Suprapubic skin (tissue), 4 donors: Measurements from ENCODE around the gene HPX. TPM values are rescaled to one million over a fixed set of nuclear protein-coding genes. Genes with fewer than 3 reads are reported as not detected.

Source experiments
- DNase-seq, 2 donors: peaks; one replicate each; pipeline ENCODE4 v3.0.0-alpha.2; 2019; ENCODE audit warnings: low spot score in 2 of 2
- H3K27ac ChIP-seq: fragments of 200-600 bp; sonication (generic); one replicate; pipeline ENCODE4 v1.5.1; 2019
- H3K27me3 ChIP-seq: fragments of 200-600 bp; sonication (generic); one replicate; pipeline ENCODE4 v1.5.1; 2019
- H3K36me3 ChIP-seq: fragments of 200-600 bp; sonication (generic); one replicate; pipeline ENCODE4 v1.5.1; 2019
- H3K4me1 ChIP-seq: fragments of 200-600 bp; sonication (generic); one replicate; pipeline ENCODE4 v1.5.1; 2019
- H3K4me3 ChIP-seq: fragments of 200-600 bp; sonication (generic); one replicate; pipeline ENCODE4 v1.5.1; 2019; ENCODE audit warnings: mild to moderate bottlenecking
- H3K9me3 ChIP-seq: fragments of 200-600 bp; sonication (generic); one replicate; pipeline ENCODE4 v1.5.1; 2019
- EP300 ChIP-seq: sonication (generic); formaldehyde crosslinking; IDR thresholded peaks from one replicate; pipeline ENCODE4 v1.6.1; 2017; ENCODE audit warnings: antibody characterized with exemption
- POLR2A ChIP-seq, 2 donors: fragments of 450-650 bp; IDR thresholded peaks; one replicate each; pipeline ENCODE4 v1.6.1; 2017; ENCODE audit warnings: antibody characterized with exemption in 2 of 2, mild to moderate bottlenecking in 2 of 2, moderate library complexity in 2 of 2
- POLR2AphosphoS5 ChIP-seq, 3 donors: sonication (generic); formaldehyde crosslinking; IDR thresholded peaks; one replicate each; pipeline ENCODE4 v1.6.1; 2017; ENCODE audit warnings: antibody characterized with exemption in 3 of 3
- WGBS: methylation state at CpG from one replicate; pipeline ENCODE4 v1.1.5; 2018; 5-methylcytosine and 5-hydroxymethylcytosine counted together
- total RNA-seq, 4 donors: library from RNA; depleted of rRNA; stranded (reverse); fragments of >200 nt; gene quantifications; one replicate each; pipeline ENCODE4 v1.1.0, GENCODE V29; 2016
- TF ChIP-seq, protein P1 (sequence below), 2 donors: fragments of 200-600 bp in 1 of 2; fragments of 450-650 bp in 1 of 2; sonication (generic) in 1 of 2; IDR thresholded peaks; one replicate each; pipeline ENCODE4 v1.5.1; 2016 to 2019; ENCODE audit warnings: antibody characterized with exemption in 2 of 2, mild to moderate bottlenecking in 1 of 2, moderate library complexity in 1 of 2

The HPX gene
- total RNA-seq, 4 donors from 2014 or later, result 0.47 to 15.5 (median 1.3) TPM

DNA sequence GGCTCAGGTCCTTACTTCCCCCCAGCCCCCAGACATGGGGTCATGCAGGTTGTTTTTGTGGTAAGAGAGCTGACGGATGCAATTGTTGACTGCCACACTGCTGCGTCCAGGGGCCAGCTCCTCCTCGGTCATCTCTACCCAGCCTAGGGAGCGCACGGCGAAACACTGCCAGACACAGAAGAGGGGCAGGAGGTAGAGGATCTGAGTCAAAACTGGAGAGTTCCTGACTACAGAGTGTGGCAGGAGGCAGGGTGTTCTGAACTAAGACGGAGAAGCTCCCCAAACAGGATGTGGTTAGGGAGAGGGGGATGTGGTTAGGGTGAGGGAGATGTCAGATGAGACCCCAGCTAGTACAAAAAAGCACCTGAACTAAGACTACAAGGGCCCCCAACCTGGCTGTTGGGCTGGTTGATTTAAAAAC lies 38.2 kb downstream of the HPX start:
- no peak overlapping the region for H3K4me3 ChIP-seq
- 82% methylated on average over 7 of the region's 7 CpGs for WGBS
- TF ChIP-seq, protein P1, sequence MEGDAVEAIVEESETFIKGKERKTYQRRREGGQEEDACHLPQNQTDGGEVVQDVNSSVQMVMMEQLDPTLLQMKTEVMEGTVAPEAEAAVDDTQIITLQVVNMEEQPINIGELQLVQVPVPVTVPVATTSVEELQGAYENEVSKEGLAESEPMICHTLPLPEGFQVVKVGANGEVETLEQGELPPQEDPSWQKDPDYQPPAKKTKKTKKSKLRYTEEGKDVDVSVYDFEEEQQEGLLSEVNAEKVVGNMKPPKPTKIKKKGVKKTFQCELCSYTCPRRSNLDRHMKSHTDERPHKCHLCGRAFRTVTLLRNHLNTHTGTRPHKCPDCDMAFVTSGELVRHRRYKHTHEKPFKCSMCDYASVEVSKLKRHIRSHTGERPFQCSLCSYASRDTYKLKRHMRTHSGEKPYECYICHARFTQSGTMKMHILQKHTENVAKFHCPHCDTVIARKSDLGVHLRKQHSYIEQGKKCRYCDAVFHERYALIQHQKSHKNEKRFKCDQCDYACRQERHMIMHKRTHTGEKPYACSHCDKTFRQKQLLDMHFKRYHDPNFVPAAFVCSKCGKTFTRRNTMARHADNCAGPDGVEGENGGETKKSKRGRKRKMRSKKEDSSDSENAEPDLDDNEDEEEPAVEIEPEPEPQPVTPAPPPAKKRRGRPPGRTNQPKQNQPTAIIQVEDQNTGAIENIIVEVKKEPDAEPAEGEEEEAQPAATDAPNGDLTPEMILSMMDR (IDR thresholded peaks at IDR 0.05), result no peak
- TF ChIP-seq POLR2AphosphoS5 (IDR thresholded peaks at IDR 0.05) (no peak), EP300 (no peak), POLR2A (IDR thresholded peaks at IDR 0.05) (no peak)
- no peaks in the 10 kb centered on the region for H3K4me1 ChIP-seq
- H3K27ac ChIP-seq, result no peak overlapping the region
- H3K27me3 ChIP-seq, result no peaks in the 10 kb centered on the region
- H3K36me3 ChIP-seq, result peaks cover 28% of the 10 kb centered on the region
- no peaks in the 10 kb centered on the region for H3K9me3 ChIP-seq
- no peak for DNase-seq

DNA sequence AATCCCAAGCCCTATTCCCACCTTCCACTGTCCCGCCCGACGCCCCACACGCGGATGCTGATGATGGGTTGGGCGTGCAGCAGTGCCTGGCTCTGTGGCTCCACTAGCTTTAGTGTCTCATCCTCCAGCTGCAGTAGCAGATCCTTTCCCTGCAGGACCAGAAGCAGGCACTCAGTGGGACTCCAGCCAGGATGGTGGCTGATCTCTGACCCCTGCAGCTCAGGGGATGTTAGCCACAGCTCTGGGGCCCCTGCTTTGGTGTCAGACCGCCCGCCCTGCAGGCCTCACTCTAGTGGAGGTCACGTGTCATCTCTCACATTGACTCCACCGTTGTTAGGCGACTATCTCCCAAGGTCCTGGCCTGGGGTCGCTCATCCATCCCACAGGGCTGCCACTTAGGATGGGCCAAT lies 38.7 kb downstream of the HPX start:
- no peaks in the 10 kb centered on the region for H3K9me3 ChIP-seq
- no peak overlapping the region for H3K4me3 ChIP-seq
- no peaks in the 10 kb centered on the region for H3K4me1 ChIP-seq
- H3K27me3 ChIP-seq, result no peaks in the 10 kb centered on the region
- no peak overlapping the region for H3K27ac ChIP-seq
- no peak for DNase-seq
- 95% methylated on average over 12 of the region's 12 CpGs for WGBS
- no peak for TF ChIP-seq POLR2AphosphoS5 (IDR thresholded peaks at IDR 0.05)
- TF ChIP-seq POLR2A (IDR thresholded peaks at IDR 0.05), result no peak
- TF ChIP-seq EP300, result no peak
- TF ChIP-seq, protein P1 (IDR thresholded peaks at IDR 0.05), result no peak
- peaks cover 28% of the 10 kb centered on the region for H3K36me3 ChIP-seq

DNA sequence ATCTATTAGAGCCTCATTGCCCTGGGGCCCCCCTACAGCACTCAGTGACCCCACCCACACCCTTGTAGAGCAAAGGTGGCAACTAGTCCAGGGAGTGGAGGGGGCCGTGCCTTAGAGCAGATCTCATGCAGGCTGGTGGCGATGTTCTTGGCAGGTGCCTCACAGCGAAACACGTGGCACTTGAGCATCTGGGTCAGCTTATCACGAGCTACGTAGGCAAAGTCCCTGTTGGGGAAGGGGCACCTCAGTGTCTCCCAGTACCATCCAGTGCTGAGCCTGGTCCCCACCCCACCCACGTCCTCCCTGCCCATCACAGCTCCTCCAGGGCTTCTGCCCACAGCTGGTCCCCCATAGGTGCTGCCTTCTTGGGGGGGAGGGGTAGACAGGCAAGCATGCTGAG lies 39.3 kb downstream of the HPX start:
- no peak overlapping the region for H3K27ac ChIP-seq
- TF ChIP-seq POLR2A (IDR thresholded peaks at IDR 0.05), result no peak
- TF ChIP-seq POLR2AphosphoS5 (IDR thresholded peaks at IDR 0.05), result no peak
- TF ChIP-seq, protein P1 (IDR thresholded peaks at IDR 0.05), result no peak
- TF ChIP-seq EP300, result no peak
- DNase-seq, result no peak
- peaks cover 28% of the 10 kb centered on the region for H3K36me3 ChIP-seq
- no peaks in the 10 kb centered on the region for H3K4me1 ChIP-seq
- WGBS, result no CpG with 5 or more reads among the region's 7 CpGs
- no peaks in the 10 kb centered on the region for H3K27me3 ChIP-seq
- no peaks in the 10 kb centered on the region for H3K9me3 ChIP-seq
- H3K4me3 ChIP-seq, result no peak overlapping the region

DNA sequence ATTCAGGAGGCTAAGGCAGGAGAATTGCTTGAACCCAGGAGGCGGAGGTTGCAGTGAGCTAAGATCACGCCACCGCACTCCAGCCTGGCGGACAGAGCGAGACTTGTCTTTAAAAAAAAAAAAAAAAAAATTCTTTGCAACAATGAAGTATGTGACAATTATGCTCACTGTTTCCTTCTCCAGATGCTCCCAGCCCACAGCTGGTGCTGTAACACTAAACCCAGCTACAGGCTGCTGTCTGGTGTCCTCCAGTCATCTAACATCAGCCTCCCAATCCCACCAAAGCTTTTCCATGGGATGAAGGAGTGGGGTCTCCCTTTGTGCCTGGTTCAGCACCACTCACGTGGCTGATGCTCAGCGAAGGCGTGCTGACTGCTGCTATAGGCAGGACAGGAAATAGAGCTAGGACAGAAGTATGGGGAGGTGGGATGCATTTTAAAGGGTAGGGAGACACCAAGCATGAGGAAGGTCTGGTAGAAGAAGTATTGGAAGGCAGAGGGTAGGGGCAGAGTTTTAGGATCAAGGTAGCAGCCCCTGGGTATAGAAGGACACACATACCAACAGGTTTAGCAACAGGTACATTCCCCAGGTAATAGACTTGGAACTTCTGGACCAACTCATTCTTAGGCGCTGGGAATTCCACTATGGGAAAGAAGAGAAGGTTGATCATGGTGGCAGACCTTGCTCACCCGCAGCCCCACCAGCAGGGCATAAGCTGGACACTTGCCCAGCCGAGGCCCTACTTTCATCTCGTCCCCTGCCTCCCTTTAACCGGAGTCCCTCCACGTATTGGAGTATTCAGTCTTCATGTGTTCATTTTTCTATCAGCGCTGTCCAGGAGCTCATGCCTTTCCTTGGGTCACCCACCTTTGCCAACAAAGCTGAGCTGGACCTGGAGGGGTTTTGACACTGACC lies 40.1 kb downstream of the HPX start:
- TF ChIP-seq POLR2A (IDR thresholded peaks at IDR 0.05), result no peak
- TF ChIP-seq POLR2AphosphoS5 (IDR thresholded peaks at IDR 0.05), result no peak
- TF ChIP-seq EP300, result no peak
- TF ChIP-seq, protein P1 (IDR thresholded peaks at IDR 0.05), result no peak
- peaks cover 28% of the 10 kb centered on the region for H3K36me3 ChIP-seq
- 96% methylated on average over 15 of the region's 15 CpGs for WGBS

DNA sequence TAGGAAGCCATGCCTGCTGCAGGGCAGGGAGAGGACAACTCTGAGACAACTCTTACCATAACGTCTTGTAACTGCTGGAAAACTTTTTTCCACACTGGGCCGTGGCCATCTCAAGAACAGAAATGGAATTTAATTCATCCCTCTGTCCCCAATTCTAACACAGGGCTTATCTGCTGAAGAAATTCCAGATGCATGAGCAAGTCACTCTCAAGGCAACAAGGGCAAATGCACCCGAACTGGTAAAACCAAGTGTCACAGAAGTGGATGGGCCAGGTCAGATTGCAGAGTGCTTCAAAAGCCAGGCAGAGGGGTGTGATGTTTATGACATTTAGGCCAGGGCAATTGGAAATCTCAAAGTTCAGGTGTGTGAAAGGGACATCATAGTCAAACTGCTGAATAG lies 43.2 kb downstream of the HPX start:
- no peak overlapping the region for H3K27ac ChIP-seq
- DNase-seq, result no peak
- peaks cover 25% of the 10 kb centered on the region for H3K36me3 ChIP-seq
- H3K4me1 ChIP-seq, result peaks cover 8% of the 10 kb centered on the region
- 56% methylated on average over 3 of the region's 3 CpGs for WGBS
- H3K9me3 ChIP-seq, result no peaks in the 10 kb centered on the region
- H3K27me3 ChIP-seq, result no peaks in the 10 kb centered on the region
- TF ChIP-seq POLR2A (IDR thresholded peaks at IDR 0.05) (no peak), EP300 (no peak), POLR2AphosphoS5 (IDR thresholded peaks at IDR 0.05) (no peak)
- TF ChIP-seq, protein P1 (IDR thresholded peaks at IDR 0.05), result no peak
- H3K4me3 ChIP-seq, result no peak overlapping the region

More for the DNA sequence above, 40.1 kb downstream of the HPX start:
- Histone ChIP-seq H3K27ac (no peak overlapping the region), H3K4me1 (no peaks in the 10 kb centered on the region), H3K4me3 (no peak overlapping the region), H3K27me3 (no peaks in the 10 kb centered on the region), H3K9me3 (no peaks in the 10 kb centered on the region)
- DNase-seq, result peak in 1 of 2 donors; percentile 4
